Lung (tissue), 12 donors: ENCODE results near the gene EPHB1. TPM values are rescaled to one million over a fixed set of nuclear protein-coding genes. Genes with fewer than 3 reads are reported as not detected.
A peak's percentile ranks its signal among the peaks of the same experiment; 100 is the strongest.

Experiments
- ATAC-seq: fragments of 200-7000 bp; cut with Tn5 transposase; one replicate; pipeline ENCODE4 v1.9.1; 2020; ENCODE audit warnings: moderate number of reproducible peaks; ENCODE audit not compliant: insufficient read depth, low FRiP score
- DNase-seq, 3 donors: peaks; one replicate each; pipeline ENCODE4 v3.0.0-alpha.2; 2013 to 2017
- H3K27ac ChIP-seq, 2 donors: one replicate each; pipeline ENCODE4 v1.5.1; 2013; ENCODE audit warnings: mild to moderate bottlenecking in 2 of 2, moderate library complexity in 2 of 2, control low read depth in 1 of 2, inconsistent platforms in 1 of 2, low read depth in 1 of 2, low read length in 1 of 2
- H3K27me3 ChIP-seq, 3 donors: one replicate each; pipeline ENCODE4 v1.5.1; 2013; ENCODE audit warnings: low read length in 2 of 3; ENCODE audit not compliant: control insufficient read depth in 3 of 3, insufficient read depth in 3 of 3
- H3K36me3 ChIP-seq, 4 donors: one replicate each; pipeline ENCODE4 v1.5.1; 2013; ENCODE audit warnings: low read length in 4 of 4, mild to moderate bottlenecking in 1 of 4, moderate library complexity in 1 of 4; ENCODE audit not compliant: control insufficient read depth in 4 of 4, insufficient read depth in 4 of 4
- H3K4me1 ChIP-seq, 5 donors: one replicate each; pipeline ENCODE4 v1.5.1; 2013; ENCODE audit warnings: low read length in 5 of 5, mild to moderate bottlenecking in 2 of 5, moderate library complexity in 1 of 5; ENCODE audit not compliant: control insufficient read depth in 5 of 5, insufficient read depth in 5 of 5
- H3K4me3 ChIP-seq: one replicate; pipeline ENCODE4 v1.5.1; 2013; ENCODE audit warnings: mild to moderate bottlenecking, control low read depth, moderate library complexity
- H3K9ac ChIP-seq, 2 donors: one replicate each; pipeline ENCODE4 v1.5.1; 2013; ENCODE audit warnings: low read length in 2 of 2, control low read depth in 1 of 2; ENCODE audit not compliant: insufficient read depth in 1 of 2
- H3K9me3 ChIP-seq, 4 donors: one replicate each; pipeline ENCODE4 v1.5.1; 2013; ENCODE audit warnings: low read length in 3 of 4, mild to moderate bottlenecking in 1 of 4, moderate library complexity in 1 of 4; ENCODE audit not compliant: control insufficient read depth in 4 of 4, insufficient read depth in 3 of 4
- CTCF ChIP-seq: IDR thresholded peaks from 2 replicates; pipeline ENCODE4 v1.5.1; 2012; ENCODE audit warnings: mild to moderate bottlenecking; ENCODE audit errors: control extremely low read depth, extremely low read depth
- WGBS, 2 donors: extraction: QIAGEN DNeasy Blood & Tissue Kit; methylation state at CpG; one replicate each; pipeline ENCODE4 v1.1.7; 2013; 5-methylcytosine and 5-hydroxymethylcytosine counted together
- polyA plus RNA-seq, 2 donors: library from polyadenylated mRNA; stranded (reverse); fragments of 200-250 nt; gene quantifications; one replicate each; pipeline ENCODE4 v1.2.1, GENCODE V29; 2013
- total RNA-seq, 2 donors: library from RNA; depleted of rRNA in 1 of 2; stranded (reverse); fragments of >200 nt in 1 of 2; gene quantifications; one replicate each; pipeline ENCODE4 v1.2.1, GENCODE V29; 2014 to 2021
- donor health status: control.
- donor health status: control.
- donor health status: Bipolar disorder and iron deficiency.
- donor health status: healthy.
- donor health status: DM: yes; HTN: yes; CAD: no.

EPHB1 gene
- total and polyA plus RNA-seq, 4 donors = 0.30 to 6.3 (median 2.1) TPM

- Histone ChIP-seq H3K27me3 (no peaks in the 10 kb centered on the region), H3K9ac (no peak overlapping the region), H3K27ac (no peak overlapping the region), H3K4me1 (no peaks in the 10 kb centered on the region), H3K9me3 (peaks cover 0 to 8% (median 0%) of the 10 kb centered on the region in 4 donors), H3K36me3 (no peaks in the 10 kb centered on the region), H3K4me3 (no peak overlapping the region)
- no peak for ATAC-seq
- 89 to 92% methylated on average over 8 of the region's 8 CpGs for WGBS, 2 donors
- no peak for TF ChIP-seq CTCF
- no peak for DNase-seq
Measured at GRCh38 chr3:134872440-134873388, 77.7 kb downstream of the EPHB1 start.

GRCh38 chr3:134873789-134874188 lies 78.7 kb downstream of the EPHB1 start:
- no peak for TF ChIP-seq CTCF
- Histone ChIP-seq H3K9ac (no peak overlapping the region), H3K27ac (no peak overlapping the region), H3K27me3 (no peaks in the 10 kb centered on the region), H3K4me3 (no peak overlapping the region), H3K36me3 (no peaks in the 10 kb centered on the region), H3K9me3 (peaks cover 0 to 8% (median 0%) of the 10 kb centered on the region in 4 donors), H3K4me1 (no peaks in the 10 kb centered on the region)
- WGBS, 2 donors = 86 to 89% methylated on average over 1 of the region's 1 CpG
- DNase-seq (no peak), ATAC-seq (no peak)

- WGBS, 2 donors = 70 to 74% methylated on average over 10 of the region's 10 CpGs
- Histone ChIP-seq H3K36me3 (no peaks in the 10 kb centered on the region), H3K9ac (no peak overlapping the region), H3K9me3 (peaks cover 0 to 9% (median 0%) of the 10 kb centered on the region in 4 donors), H3K27ac (no peak overlapping the region), H3K27me3 (no peaks in the 10 kb centered on the region), H3K4me1 (no peaks in the 10 kb centered on the region), H3K4me3 (no peak overlapping the region)
- no peak for TF ChIP-seq CTCF
- DNase-seq = peak in 2 of 3 donors; percentile 14 to 15
- no peak for ATAC-seq
Measured at GRCh38 chr3:134874737-134875413, 79.8 kb downstream of the EPHB1 start.
